HG02970 (cell line): ENCODE data around the gene WNT5B.
"Not testable (repeated sequence)": the region's sequence is repeated elsewhere in the genome, so short reads cannot be mapped to it uniquely, and the experiment has no call there.

Experiments used
- ATAC-seq: cut with Tn5 transposase; IDR thresholded peaks from one replicate; pipeline ENCODE4 v1.9.1; 2021; ENCODE audit warnings: mild to moderate bottlenecking, moderate library complexity, moderate number of reproducible peaks; ENCODE audit not compliant: unreplicated experiment, low FRiP score

Gene WNT5B

DNA sequence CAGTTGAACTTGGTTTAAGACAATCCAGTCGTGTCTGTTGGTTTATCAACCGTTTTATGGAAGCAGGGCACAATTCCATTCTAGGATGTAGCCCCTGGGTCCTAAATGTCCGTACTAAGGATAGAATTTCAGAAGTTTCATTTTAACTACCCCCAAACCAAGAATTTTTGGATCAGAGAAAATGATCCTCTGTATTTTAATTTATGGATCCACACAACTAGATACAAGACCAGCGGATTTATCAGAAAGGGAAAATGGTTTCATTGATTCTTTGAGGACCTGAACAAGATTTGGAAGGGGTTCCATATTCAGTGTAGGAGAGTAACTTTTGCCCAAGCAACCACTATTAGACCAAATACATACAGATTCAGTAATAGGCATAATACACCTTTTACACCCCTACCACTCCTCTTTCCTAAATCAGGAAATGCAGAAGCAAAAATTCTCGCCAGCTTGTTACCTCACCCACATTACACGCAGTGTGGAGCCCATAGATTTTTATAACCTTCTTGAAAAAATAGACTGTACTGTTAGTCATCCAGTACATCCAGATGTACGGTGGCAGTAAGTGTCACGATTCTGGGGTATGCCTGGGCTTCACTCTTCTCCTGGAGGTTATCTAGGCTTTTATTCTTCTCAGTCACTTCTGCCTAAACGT lies 33.2 kb upstream of the WNT5B start:
- no peak for ATAC-seq

DNA sequence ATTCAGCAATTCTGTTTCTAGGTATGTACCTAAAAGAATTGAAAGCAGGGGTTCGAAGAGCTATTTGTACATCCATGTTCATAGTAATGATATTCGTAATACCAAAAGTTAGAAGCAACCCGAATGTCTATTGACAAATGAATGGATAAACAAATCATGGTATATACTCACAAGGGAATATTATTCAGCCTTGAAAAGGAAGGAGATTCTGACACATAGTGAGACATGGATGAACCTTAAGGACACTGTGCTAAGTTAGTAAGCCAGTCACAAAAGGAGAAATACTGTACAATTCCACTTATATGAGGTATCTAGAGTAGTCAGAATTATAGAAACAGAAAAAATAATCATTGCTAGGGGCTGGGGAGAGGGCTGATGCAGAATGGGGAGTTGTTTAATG lies 30.3 kb upstream of the WNT5B start:
- ATAC-seq: no peak

DNA sequence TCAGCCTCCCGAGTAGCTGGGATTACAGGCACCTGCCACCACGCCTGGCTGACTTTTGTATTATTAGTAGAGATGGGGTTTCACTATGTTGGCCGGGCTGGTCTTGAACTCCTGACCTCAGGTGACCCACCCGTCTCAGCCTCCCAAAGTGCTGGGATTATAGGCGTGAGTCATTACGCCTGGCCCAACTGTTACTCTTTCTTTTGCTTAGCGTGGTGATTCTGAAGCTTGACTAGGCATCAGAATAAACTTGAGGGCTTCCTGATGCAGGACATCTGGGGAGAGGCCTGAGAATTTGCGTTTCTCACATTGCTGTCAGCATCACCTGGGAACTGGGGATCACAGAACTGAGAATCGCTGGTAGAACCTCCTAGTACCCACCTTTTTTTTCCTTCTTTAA lies 26.3 kb upstream of the WNT5B start:
- ATAC-seq: not testable (repeated sequence)

DNA sequence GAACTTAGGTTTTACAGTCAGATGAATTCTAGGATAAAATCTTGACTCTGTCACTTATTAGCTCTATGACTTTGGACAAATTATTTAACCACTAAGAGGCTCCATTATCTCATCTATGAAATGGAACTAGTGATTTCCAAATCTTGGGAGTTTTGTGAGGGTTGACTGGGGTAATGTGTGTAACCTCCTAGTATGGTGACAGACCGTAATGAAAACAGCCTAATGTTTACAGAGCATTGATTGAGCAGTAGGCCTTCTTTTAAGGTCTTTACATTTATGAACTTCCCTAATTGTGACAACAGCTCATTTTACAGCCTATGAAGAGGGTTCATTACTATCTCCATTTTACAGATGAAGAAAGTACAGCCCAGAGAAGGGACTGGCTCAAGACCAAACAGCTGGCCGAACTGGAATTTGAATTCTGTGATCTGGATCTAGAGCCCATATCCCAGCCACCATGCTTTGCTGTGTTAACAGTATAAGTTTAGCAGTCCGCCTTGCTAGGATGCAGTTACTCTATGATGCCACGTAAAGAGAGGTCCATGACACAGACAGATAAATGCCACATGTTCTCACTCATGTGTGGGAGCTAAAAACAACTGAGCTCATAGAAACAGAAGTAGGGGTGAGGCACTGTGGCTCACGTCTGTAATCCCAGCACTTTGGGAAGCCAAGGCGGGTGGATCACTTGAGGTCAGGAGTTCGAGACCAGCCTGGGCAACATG lies 25.6 kb upstream of the WNT5B start:
- ATAC-seq: no peak

DNA sequence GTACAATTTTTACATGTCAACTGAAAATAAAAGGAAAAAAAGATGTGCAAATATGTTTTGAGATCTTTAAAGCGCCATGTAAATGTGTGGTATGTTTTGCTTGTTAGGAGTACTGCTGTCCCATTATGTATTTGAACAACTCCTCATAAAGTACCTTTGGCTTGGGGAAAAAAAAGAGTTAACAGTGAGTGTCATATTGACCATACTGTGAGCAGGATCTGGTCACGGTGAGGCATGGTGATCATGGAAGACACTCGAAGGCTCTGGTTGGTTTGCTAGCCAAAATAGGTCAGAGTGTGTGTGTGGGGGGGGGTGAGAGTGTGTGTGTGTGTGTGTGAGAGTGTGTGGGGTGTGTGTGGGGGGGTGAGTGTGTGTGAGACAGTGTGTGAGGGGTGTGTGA lies 24.6 kb upstream of the WNT5B start:
- ATAC-seq: no peak

DNA sequence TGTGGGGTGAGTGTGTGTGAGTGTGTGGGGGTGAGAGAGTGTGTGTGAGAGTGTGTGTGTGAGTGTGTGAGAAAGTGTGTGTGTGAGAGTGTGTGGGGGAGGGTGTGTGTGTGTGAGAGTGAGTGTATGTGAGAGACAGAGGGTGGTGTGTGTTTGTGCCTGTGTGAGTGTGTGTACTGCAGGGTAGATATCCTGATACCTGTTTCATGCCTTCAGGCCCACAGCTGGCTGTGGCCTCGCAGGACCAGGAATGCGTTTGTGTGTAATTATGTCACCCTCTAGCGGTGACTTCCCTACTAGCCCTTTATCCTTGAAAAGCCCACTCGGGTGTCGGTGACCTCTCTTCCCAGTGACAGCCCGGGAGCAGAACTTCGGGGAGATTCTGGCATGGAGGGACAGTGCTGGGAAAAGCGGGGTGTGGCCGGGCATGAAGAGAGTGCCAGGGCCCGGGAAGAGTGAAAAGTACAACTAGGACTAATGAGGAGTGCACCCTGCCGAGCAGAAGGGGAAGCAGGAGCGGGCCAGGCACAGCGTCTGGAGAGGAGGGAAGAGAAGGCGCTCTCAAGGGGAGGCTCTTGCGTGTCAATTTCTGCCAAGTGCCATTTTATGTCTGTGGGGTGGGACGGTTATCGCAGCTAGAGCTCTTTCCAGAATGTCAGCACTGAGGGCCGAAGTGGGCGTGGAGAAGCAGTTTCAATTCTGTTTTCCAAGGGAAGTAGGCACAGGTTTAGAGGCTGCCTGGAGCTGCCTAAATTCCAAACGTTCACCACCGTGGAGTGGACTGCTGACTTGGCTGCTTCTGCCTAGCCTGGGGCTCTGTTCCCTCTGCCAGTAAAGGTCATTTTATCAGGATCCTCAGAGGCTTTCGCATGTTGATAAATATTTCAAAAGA lies 23.7 kb upstream of the WNT5B start:
- no peak for ATAC-seq

DNA sequence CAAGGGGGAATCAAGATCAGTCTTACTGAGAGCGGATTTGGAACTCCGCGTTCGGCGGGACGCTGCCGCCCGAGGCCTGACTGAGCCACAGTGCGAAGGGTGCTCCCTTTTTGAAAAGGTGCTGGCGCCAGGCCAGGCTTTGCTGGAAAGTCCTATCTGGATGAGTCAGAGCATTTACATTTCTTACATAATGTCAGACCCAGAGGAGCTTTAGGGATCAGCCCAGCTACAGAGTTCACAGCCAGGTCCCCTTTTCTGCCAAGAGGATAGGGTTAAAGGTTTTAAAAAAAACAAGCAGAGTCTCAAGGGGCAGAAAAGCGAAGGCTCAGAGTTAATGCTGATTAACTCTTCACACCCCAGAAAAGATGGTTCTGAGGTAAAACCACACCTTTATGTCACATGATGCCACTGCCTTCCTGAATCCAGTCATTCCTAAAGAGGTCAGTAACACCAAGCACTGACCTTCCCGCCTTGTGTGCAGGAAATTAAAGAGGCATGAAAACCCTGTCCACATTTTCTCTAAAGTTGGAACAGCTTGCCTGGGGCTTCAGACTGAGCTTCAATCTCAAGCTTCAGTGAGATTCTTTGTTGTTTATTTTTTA lies 22.9 kb upstream of the WNT5B start:
- ATAC-seq: peak; percentile 43

DNA sequence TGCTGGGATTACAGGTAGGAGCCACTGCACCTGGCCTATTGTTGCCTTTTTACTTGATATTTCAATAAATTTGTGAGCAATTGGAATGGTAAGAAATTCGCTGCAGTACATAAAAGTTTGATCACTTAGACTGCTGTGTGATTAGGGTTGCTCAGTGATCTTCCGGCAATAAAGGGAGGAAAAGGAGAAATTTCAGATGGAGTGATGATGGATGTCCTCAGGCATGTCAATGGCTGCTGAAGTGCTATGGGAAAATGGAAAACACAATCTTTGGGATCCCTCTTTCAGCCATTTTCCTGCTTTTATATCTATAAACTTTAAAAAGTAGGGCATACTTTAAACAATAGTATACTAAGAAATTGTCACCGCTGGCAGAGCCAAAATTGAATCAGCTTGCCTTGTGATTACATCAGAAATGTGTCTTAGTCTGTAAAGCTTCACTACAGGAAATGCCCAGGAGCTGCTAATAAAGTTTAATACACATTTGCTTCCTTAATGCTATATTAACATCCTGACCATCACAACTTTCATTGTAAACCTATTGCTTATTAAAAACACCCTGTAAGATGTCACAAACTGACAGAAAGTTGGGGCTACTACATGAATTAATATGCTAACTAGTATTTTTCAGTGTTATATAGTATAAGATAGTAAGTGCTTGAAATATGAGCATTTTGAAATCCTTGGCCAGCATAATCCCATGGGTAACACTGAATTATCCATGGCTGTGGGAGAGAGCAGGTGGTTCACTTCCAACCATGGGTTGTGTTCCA lies 20.9 kb upstream of the WNT5B start:
- no peak for ATAC-seq

DNA sequence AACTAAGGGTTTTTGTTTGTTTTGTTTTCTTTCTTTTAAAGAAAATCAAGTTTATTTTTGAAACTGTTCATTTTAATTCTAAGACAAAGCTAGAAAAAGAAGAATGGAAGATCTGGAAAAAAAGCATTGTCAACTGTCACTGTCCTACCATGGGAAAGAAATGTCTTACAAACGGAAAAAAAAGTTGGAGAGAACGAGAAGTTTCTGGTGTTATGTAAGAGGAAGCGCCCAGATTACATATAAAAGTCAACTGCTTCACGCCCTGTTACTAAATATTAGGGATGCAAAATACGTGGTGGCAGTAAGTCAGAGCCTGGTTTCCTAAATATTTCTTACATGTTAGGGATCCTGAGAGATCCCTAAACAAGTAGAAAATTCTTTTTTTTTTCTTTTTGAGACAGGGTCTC lies 20.3 kb upstream of the WNT5B start:
- no peak for ATAC-seq

DNA sequence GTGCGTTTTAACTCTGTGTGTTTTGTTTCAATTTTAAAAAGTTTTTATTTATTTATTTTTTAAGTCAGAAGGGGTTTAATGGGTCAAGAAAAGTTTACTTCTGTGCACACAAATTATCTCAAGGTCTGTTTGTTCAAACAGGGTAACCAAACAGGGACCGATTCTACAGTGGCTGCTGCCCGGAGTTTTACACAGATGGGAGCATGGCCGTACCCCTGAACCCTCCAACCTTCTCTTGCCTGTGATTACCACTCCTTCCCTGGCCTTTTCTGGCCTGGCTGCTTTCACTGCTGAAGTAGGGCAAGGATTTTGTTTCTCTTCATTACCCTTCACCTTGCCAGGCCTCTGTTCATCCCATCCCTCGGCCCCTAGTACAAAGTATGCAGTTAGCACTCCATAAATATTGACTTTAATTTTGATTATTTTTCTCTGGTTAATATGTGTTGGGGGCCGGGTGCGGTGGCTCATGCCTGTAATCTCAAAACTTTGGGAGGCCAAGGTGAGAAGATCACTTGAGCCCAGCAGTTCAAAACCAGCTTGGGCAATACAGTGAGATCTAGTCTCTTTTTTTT lies 18.9 kb upstream of the WNT5B start:
- no peak for ATAC-seq

DNA sequence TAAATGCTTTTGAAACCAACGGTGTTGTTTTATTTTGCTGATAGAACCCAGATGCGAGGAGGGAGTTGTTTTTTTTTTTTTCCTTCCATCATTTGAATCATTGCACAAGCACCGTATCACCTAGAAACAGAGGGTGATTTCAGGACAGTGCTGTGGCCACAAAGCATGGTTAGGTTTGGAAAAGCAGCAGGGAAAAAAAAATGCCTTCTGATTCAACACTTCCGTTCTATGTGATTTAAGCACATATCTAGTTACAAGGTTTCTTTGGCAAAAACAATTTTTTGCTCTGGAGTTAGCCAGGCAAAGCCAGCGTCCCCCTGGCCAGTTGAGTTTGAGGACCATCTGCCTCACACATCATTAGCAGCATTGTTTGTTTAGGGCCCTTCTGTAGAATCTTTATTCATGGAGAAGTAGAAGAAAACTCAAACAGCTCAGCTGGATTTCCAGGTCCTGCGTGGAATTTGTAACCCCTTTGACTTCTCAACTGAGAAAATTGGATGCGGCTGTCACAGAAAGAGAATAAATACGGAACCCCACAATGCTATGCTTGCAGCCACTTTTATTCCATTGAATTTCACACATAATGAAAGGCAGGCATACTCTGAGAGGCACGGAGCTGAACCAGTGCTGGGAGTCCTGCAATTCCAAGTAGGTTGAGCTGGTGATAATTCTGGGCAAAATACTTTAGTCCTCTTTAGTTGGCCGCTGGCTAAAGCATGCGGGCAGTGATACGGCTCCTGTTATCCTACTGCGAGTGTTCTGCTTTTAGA lies 17.0 kb upstream of the WNT5B start:
- no peak for ATAC-seq

DNA sequence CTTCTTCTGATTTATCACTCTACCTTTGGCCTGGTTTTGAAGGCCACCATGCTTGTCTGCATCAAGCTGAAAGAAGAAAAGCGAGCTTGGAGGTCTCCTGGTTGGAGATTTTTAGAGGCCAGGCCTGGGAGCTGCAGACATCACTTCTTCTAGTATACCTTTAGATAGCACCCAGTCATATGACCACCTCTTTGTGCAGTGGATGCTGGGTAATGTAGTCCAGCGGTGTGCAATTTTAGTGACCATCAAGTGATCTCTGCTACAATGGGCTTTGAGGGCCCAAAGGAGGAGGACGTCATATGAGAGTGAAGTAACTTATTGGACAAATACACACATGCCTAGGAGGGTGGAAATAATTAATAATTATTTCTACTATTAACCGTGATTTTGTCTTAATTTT lies 15.2 kb upstream of the WNT5B start:
- no peak for ATAC-seq

DNA sequence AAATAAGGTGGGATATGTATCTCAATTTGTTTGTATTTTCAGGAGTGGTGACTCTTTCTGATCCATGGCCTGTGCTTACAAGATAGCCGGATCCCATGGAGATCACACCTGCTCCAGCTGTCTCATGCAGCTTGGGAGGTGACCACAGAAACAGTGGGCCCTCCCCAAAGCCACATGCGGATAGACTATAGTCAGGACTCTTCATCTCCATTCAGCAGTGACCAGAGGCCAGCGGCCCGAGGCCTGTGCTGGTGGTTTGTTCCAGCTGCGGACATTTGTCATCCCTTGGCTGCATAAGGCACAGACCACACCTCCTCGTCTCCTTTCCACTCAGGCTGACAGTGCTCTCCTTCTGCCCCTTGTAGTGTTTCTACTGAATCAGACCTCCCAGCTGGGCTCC lies 14.7 kb upstream of the WNT5B start:
- ATAC-seq: no peak

DNA sequence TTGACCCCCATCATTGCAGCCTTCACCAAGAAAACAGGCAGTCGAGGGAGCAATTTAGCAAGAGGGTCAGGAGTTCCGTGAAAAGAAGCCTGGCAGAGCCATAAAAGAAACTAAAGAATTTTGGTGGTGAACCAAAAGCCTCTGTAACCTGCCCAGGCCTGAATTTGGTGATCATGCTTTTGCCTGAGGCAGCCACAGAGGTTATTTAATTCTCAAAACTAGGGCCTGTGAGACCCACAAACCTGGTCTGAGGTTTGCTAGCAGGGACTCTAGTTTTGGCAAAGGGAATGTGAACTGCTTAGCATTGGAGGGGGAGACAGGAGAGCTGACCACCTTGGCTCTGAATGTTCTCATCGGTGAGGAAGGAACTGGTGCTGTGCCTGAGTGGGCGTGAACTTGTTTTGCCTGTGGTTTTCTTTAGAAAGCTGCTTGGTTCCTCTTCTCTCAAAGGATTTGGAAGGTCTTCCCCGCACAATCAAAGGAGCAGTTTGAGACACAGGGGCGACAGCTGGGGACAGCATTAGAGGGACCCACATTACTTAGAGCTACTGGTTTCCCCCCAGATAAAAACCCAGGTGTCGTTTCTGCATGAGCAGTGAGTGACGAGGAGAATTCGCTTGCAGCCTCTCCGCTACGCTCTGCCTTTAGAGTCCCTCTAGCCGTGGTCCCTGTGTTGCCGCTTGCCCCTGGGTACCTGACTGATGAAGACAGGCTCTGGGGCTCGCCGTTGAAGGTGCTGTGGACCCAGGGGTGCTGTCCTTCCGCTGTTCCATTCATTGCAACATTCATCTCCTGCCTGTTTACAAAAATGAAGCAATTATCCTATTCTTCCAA lies 12.6 kb upstream of the WNT5B start:
- no peak for ATAC-seq

DNA sequence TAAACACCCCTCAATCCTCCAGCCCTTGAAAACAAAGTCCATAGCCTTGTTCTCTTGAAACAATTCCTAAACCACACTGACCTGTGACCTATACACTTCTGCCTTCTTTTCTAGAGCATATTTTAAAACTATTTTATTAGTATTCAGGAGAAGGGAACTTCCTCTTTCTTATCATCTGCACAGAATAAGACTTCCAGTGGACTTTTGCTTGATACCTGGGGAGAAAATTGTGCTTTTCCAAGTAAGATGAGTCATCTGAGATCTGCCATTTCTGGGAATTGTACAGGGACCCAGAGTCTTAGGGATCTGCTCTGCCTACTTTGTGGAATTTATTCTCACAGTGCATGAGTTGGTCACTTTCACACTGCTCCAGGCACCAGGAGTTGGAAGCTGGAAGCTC lies 10.5 kb upstream of the WNT5B start:
- no peak for ATAC-seq

DNA sequence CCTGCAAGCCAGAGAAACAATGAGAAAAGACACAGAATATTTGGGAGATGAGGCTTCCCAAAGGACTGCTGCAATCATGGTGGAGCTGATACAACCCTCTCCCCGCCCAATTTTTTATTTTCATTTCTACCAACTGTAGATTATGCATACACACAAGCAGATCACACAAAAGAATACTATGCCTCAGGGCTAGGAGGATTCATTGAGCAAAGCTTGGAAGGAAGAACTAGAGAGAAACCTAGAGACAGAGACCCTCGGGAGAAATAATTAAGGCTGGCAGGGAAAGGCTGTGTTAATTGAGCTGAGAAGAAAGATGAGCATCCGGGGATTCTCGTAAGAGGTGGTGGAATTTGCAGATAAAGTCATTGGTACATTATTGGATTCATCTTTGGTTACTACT lies 9.9 kb upstream of the WNT5B start:
- ATAC-seq: no peak

DNA sequence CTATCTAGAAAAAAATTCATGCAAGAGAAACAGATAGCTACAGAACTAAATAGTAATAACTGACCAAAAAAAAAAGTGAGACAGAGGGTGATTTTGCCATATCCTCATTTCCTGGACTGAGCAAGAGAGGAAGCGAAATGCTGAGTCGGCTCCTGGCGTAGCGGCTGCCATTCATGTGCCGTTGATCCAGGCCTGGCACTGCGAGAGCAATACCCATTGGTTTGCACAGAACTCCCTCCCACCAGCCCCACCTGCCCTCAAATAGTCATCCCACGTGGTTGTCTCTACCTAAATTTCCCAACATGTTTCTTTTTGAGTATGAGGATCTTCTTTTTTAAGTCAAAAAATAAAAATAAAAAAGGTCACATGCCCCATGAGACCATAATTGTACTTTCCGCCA lies 9.4 kb upstream of the WNT5B start:
- ATAC-seq: no peak

DNA sequence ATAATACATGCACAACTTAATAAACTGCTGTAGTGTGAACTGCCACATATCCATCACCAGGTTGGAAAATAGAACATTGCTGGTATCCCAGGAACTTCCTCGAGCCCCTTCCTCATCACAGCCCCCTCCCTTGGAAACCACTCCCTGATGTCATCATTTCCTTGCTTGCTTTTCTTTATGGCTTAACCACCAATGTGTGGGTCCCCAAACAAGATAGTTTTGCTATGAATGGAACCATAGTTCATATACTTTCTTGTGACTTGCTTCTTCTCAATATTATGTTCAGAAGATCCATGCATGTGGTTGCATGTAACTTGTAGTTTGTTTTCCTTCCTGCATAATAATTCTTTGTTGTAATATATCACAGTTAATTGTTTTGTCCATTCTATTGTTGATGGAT lies 8.9 kb upstream of the WNT5B start:
- no peak for ATAC-seq
